GM23338 (cell line): ENCODE data around the gene LTBR. TPM values are rescaled to one million over a fixed set of nuclear protein-coding genes. Genes with fewer than 3 reads are reported as not detected.

Experiments
- polyA plus RNA-seq: library from polyadenylated mRNA; unstranded; fragments of >200 nt; fragmentation: Nextera tagmentation; extraction: Ambion mirVana; gene quantifications from 2 replicates; pipeline ENCODE4 v1.2.1, GENCODE V29; 2016
- small RNA-seq: library from RNA; depleted of rRNA; stranded (forward); fragments of <200 nt; gene quantifications from one replicate; pipeline ENCODE3, GENCODE V24; 2014; ENCODE audit warnings: low replicate concordance
- total RNA-seq: library from RNA; depleted of rRNA; stranded (reverse); fragments of >200 nt; shearing (Covaris generic); gene quantifications from 2 replicates; pipeline ENCODE4 v1.2.3, GENCODE V29; 2014; rRNA removed

LTBR gene
- total and polyA plus RNA-seq, 2 experiments from 2014 or later, result 6.1 to 6.8 TPM

Small RNA genes within 50 kb of the gene (small RNA-seq; reads per million reads assigned to genes)
- not detected for gene RN7SL391P

Other genes starting within 250 kb of the LTBR start
- gene CD9, start 183.8 kb upstream of the LTBR start, total RNA-seq, result 222 and 227 TPM in 2 replicates
- 250 and 251 TPM in 2 replicates for gene CD9, start 183.8 kb upstream of the LTBR start, polyA plus RNA-seq
- gene PLEKHG6, start 73.5 kb upstream of the LTBR start, total RNA-seq, result 21.3 and 174 TPM in 2 replicates
- gene PLEKHG6, start 73.5 kb upstream of the LTBR start, polyA plus RNA-seq, result 15.7 and 18.0 TPM in 2 replicates
- 36.7 and 43.4 TPM in 2 replicates for gene TNFRSF1A, start 42.1 kb upstream of the LTBR start, total RNA-seq
- 24.3 and 28.5 TPM in 2 replicates for gene TNFRSF1A, start 42.1 kb upstream of the LTBR start, polyA plus RNA-seq
- 125 and 134 TPM in 2 replicates for gene SCNN1A, start 8.6 kb upstream of the LTBR start, total RNA-seq
- gene SCNN1A, start 8.6 kb upstream of the LTBR start, polyA plus RNA-seq, result 34.0 and 37.1 TPM in 2 replicates
- not detected in 2 replicates for gene CD27, start 60.8 kb downstream of the LTBR start, total RNA-seq
- 0.49 and 0.53 TPM in 2 replicates for gene CD27, start 60.8 kb downstream of the LTBR start, polyA plus RNA-seq
- gene TAPBPL, start 67.9 kb downstream of the LTBR start, total RNA-seq, result 0.59 and 0.66 TPM in 2 replicates
- gene TAPBPL, start 67.9 kb downstream of the LTBR start, polyA plus RNA-seq, result 0.52 and 0.65 TPM in 2 replicates
- gene VAMP1, start 86.5 kb downstream of the LTBR start, total RNA-seq, result 13.9 and 18.3 TPM in 2 replicates
- 11.2 and 16.1 TPM in 2 replicates for gene VAMP1, start 86.5 kb downstream of the LTBR start, polyA plus RNA-seq
- gene MRPL51, start 109.1 kb downstream of the LTBR start, total RNA-seq, result 75.1 and 93.9 TPM in 2 replicates
- 432 and 463 TPM in 2 replicates for gene MRPL51, start 109.1 kb downstream of the LTBR start, polyA plus RNA-seq
- 217 and 389 TPM in 2 replicates for gene NCAPD2, start 109.9 kb downstream of the LTBR start, total RNA-seq
- 32.7 and 34.2 TPM in 2 replicates for gene NCAPD2, start 109.9 kb downstream of the LTBR start, polyA plus RNA-seq
- gene GAPDH, start 150.4 kb downstream of the LTBR start, total RNA-seq, result 5,269 and 5,853 TPM in 2 replicates
- gene GAPDH, start 150.4 kb downstream of the LTBR start, polyA plus RNA-seq, result 6,140 and 6,219 TPM in 2 replicates
- gene IFFO1, start 171.9 kb downstream of the LTBR start, total RNA-seq, result 8.8 and 12.9 TPM in 2 replicates
- gene IFFO1, start 171.9 kb downstream of the LTBR start, polyA plus RNA-seq, result 8.9 and 11.2 TPM in 2 replicates
- 67.2 and 67.9 TPM in 2 replicates for gene NOP2, start 184.1 kb downstream of the LTBR start, total RNA-seq
- gene NOP2, start 184.1 kb downstream of the LTBR start, polyA plus RNA-seq, result 63.3 and 63.4 TPM in 2 replicates
- 301 and 351 TPM in 2 replicates for gene CHD4, start 223.2 kb downstream of the LTBR start, total RNA-seq
- 317 and 370 TPM in 2 replicates for gene CHD4, start 223.2 kb downstream of the LTBR start, polyA plus RNA-seq